Amniotic epithelial cell (primary cell): Measurements from ENCODE around the gene MAGI2.

ENCODE experiments used
- DNase-seq: peaks from one replicate; pipeline ENCODE4 v3.0.0-alpha.2; 2010; ENCODE audit warnings: low read depth

MAGI2 gene

GRCh38 chr7:78783179-78783962 lies 670.1 kb downstream of the MAGI2 start:
- DNase-seq = no peak

GRCh38 chr7:78780560-78780959 lies 672.9 kb downstream of the MAGI2 start:
- DNase-seq = no peak

GRCh38 chr7:78779788-78780187 lies 673.7 kb downstream of the MAGI2 start:
- no peak for DNase-seq

GRCh38 chr7:78777829-78778228 lies 675.6 kb downstream of the MAGI2 start:
- no peak for DNase-seq

- DNase-seq = peak; percentile 8
Observed at GRCh38 chr7:78770422-78771410, 682.8 kb downstream of the MAGI2 start.

- no peak for DNase-seq
Observed at GRCh38 chr7:78769481-78770101, 683.9 kb downstream of the MAGI2 start.

GRCh38 chr7:78768859-78769258 lies 684.6 kb downstream of the MAGI2 start:
- no peak for DNase-seq

- no peak for DNase-seq
Observed at GRCh38 chr7:78765943-78766729, 687.3 kb downstream of the MAGI2 start.

GRCh38 chr7:78764571-78764970 lies 688.9 kb downstream of the MAGI2 start:
- no peak for DNase-seq

GRCh38 chr7:78762625-78763024 lies 690.8 kb downstream of the MAGI2 start:
- DNase-seq = no peak

- DNase-seq = no peak
Observed at GRCh38 chr7:78760620-78761355, 692.7 kb downstream of the MAGI2 start.

- DNase-seq = no peak
Observed at GRCh38 chr7:78752554-78752953, 700.9 kb downstream of the MAGI2 start.

GRCh38 chr7:78751253-78751652 lies 702.2 kb downstream of the MAGI2 start:
- no peak for DNase-seq

- no peak for DNase-seq
Observed at GRCh38 chr7:78749052-78749746, 704.3 kb downstream of the MAGI2 start.

- DNase-seq = no peak
Observed at GRCh38 chr7:78747592-78747991, 705.9 kb downstream of the MAGI2 start.

- no peak for DNase-seq
Observed at GRCh38 chr7:78746301-78746700, 707.2 kb downstream of the MAGI2 start.

- no peak for DNase-seq
Observed at GRCh38 chr7:78742694-78743093, 710.8 kb downstream of the MAGI2 start.

GRCh38 chr7:78736548-78736947 lies 716.9 kb downstream of the MAGI2 start:
- DNase-seq = no peak

GRCh38 chr7:78734626-78735025 lies 718.8 kb downstream of the MAGI2 start:
- DNase-seq = peak; percentile 11

GRCh38 chr7:78720066-78720465 lies 733.4 kb downstream of the MAGI2 start:
- DNase-seq = no peak
